ENCODE measurements around the gene EPHB4. TPM values are rescaled to one million over a fixed set of nuclear protein-coding genes. Genes with fewer than 3 reads are reported as not detected.

Gene EPHB4
- total and polyA plus RNA-seq, 2 of the 8 experiments (the other 6 are each of a cell fraction or from before 2014, with no cell fraction given): 85.0 to 113 TPM

GRCh38 chr7:100818825-100819224 lies 8.5 kb downstream of the EPHB4 start:
- no peak overlapping the region for H3K18ac ChIP-seq (ENCODE audit: extremely low read depth, low read length)
- no peak overlapping the region for H4K91ac ChIP-seq (replicated peaks; ENCODE audit: insufficient read length, low read length)
- CTCF ChIA-PET (ENCODE audit: partially characterized antibody): interaction anchor here (0.8 to 8.7 kb wide), 6 partner anchors 9 to 123 kb away, joined by 3 to 117 read pairs (median 4); partner anchors contain the start of gene EPHB4
- H2BK15ac ChIP-seq (ENCODE audit: low read length): no peak overlapping the region
- no peak overlapping the region for H3K4me3 ChIP-seq (ENCODE audit: extremely low read depth in 1 of 4, insufficient read depth in 2 of 4, low read depth in 3 of 4, low read length in 4 of 4)
- H3K27me3 ChIP-seq (replicated peaks in 1 of 4; ENCODE audit: control insufficient read depth in 3 of 4, extremely low read depth in 1 of 4, insufficient read depth in 3 of 4, low read length in 3 of 4): no peaks in the 10 kb centered on the region
- no peak overlapping the region for H2BK120ac ChIP-seq (replicated peaks; ENCODE audit: low read depth, low read length)
- 0 out of 7 replicates have a peak, but pooled peaks cover 0 to under 1% (median 0%) of the 10 kb centered on the region in 4 experiments for H3K4me1 ChIP-seq (replicated peaks in 1 of 4; ENCODE audit: control insufficient read depth in 3 of 4, insufficient read depth in 4 of 4, low read length in 3 of 4)
- H3K23ac ChIP-seq (ENCODE audit: insufficient read length): no peak overlapping the region
- POLR2A ChIA-PET (ENCODE audit: partially characterized antibody): interaction anchor here (0.8 to 10.3 kb wide), 5 partner anchors 8 to 112 kb away, joined by 3 to 124 read pairs (median 5); partner anchors contain the start of genes EPHB4 and POP7
- no peak overlapping the region for H2BK12ac ChIP-seq (ENCODE audit: low read depth, low read length)
- no peak overlapping the region for H3K14ac ChIP-seq (ENCODE audit: insufficient read length)
- no peak overlapping the region for H3K56ac ChIP-seq (replicated peaks; ENCODE audit: insufficient read length, low read depth, low read length)
- FAIRE-seq (no peak), DNase-seq (ENCODE audit: low read depth in 1 of 2, low spot score in 2 of 2) (no peak)
- no peaks in the 10 kb centered on the region; the same call in 1 of the 2 replicates for H3K23me2 ChIP-seq (ENCODE audit: low read depth, low read length)
- H3K27ac ChIP-seq (ENCODE audit: low read depth, low read length): no peak overlapping the region
- H4K5ac ChIP-seq (ENCODE audit: insufficient read length, low read depth, low read length): no peak overlapping the region
- no peak for TF ChIP-seq BCL11A (IDR thresholded peaks at IDR 0.05; ENCODE audit: low read depth in 2 of 2, low read length in 2 of 2)
- TF ChIP-seq PHF8 (conservative IDR thresholded peaks at IDR 0.05; ENCODE audit: low read depth, low read length): no peak
- no peak for TF ChIP-seq JUND (IDR thresholded peaks at IDR 0.05; ENCODE audit: low read length)
- no peak for TF ChIP-seq E2F6 (IDR thresholded peaks at IDR 0.05)
- H4K8ac ChIP-seq (ENCODE audit: extremely low read depth, insufficient read depth, low read length): no peak overlapping the region; the same call in 1 of the 2 replicates
- peaks cover 0 to 5% of the 10 kb centered on the region in 2 experiments; a peak in 1 of 4 replicates for H3K79me2 ChIP-seq (ENCODE audit: control insufficient read depth in 1 of 2, insufficient read depth in 2 of 2, low read length in 2 of 2)
- H4K20me1 ChIP-seq (replicated peaks in 1 of 2; ENCODE audit: control insufficient read depth in 1 of 2, insufficient read depth in 2 of 2, low read length in 2 of 2): peaks cover 3 to 13% of the 10 kb centered on the region in 2 experiments
- no peak overlapping the region for H2AK5ac ChIP-seq (ENCODE audit: low read depth, low read length)
- WGBS, 2 experiments (ENCODE audit: extremely low coverage in 1 of 2, insufficient coverage in 1 of 2, insufficient read length in 1 of 2, insufficient replicate concordance in 2 of 2, low coverage in 1 of 2, low lambda C conversion rate in 2 of 2, missing lambda C conversion rate in 1 of 2): 91% methylated on average over 6 of the region's 6 CpGs; no CpG with 5 or more reads in 1 of the 2 experiments
- no peak overlapping the region for H3K4ac ChIP-seq (replicated peaks; ENCODE audit: insufficient read length, low read depth, low read length)
- H3K9ac ChIP-seq (replicated peaks in 1 of 4; ENCODE audit: extremely low read depth in 1 of 4, low read depth in 3 of 4, low read length in 3 of 4): no peak overlapping the region
- no peak overlapping the region for H2BK5ac ChIP-seq (ENCODE audit: low read depth, low read length)
- H3K4me2 ChIP-seq (ENCODE audit: insufficient read depth in 1 of 2, low read depth in 2 of 2, low read length in 2 of 2): no peak overlapping the region
- peaks cover 35 to 95% (median 73%) of the 10 kb centered on the region in 4 experiments; a peak in 7 of 8 replicates for H3K36me3 ChIP-seq (ENCODE audit: control insufficient read depth in 2 of 4, insufficient read depth in 4 of 4, low read length in 3 of 4)
- H3K9me3 ChIP-seq (ENCODE audit: insufficient read depth in 2 of 2, low read depth in 1 of 2, low read length in 1 of 2): no peaks in the 10 kb centered on the region
- H2AFZ ChIP-seq (ENCODE audit: low read length): no peak overlapping the region
- H2BK20ac ChIP-seq (ENCODE audit: low read length): no peak overlapping the region
- peaks cover 2% of the 10 kb centered on the region; the same call in 1 of the 2 replicates for H3K79me1 ChIP-seq (ENCODE audit: low read depth, low read length)

Measured in H1 (cell line).